NCI-H2227 (cell line): ENCODE data around the gene TRIM37.
"Not testable (repeated sequence)": the region's sequence is repeated elsewhere in the genome, so short reads cannot be mapped to it uniquely, and the experiment has no call there.

ENCODE experiments used
- DNase-seq: peaks from one replicate; lab custom pipeline; 2025; ENCODE audit not compliant: unreplicated experiment; lab: John Stamatoyannopoulos, UW

Gene TRIM37

DNA sequence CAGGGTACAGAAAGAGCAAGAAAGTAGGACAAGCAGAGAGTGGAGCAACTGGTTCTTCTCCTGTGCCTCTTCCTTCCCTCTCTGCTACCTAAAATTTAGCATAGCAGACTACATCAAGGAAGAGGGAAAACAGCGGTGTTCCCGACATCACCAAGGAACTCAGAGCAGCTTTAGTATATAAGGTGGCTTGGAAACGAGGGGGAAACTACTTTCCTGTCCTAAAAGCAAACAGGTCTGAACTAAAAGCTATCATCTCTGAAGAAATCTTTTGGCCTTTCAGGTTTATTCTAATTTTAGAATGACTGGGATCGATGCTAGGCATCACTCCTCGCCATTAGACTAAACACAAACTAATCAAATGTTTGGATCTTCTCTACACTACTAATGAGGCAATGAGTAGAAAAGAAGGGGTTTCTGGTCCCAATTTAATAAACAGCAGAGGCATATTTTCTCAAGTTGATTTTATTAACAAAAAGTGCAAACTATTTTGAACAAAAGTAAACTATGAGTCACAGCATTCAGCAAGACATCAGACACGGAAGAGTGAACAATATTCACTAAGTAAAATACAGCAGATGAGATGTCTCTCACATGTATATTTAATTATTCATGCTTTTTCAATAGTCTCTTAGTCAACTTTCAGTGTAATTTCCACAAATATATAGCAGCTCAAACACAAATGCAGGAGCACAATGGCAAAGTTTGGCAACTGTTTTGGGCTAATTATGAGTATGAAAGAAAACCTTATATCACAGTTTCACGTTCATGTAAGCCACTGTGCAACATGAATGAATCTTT lies 108.7 kb downstream of the TRIM37 start:
- no peak for DNase-seq

DNA sequence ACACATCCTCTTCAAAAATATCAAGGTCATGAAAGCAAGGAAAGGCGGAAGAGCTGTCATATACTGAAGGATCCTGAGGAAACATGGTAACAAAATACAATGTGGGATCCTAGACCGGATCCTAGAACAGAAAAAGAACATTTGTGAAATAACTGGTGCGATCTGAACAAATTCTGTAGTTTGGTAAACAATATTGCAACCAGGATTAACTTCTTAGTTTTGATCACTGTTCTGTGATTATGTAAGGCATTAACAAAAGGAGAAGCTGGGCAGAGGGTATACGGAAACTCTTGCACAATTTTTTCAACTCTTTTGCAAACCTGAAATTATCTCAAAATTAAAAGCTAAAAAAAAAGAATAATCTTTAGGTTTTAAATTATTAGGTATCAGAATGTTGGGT lies 109.7 kb downstream of the TRIM37 start:
- no peak for DNase-seq

DNA sequence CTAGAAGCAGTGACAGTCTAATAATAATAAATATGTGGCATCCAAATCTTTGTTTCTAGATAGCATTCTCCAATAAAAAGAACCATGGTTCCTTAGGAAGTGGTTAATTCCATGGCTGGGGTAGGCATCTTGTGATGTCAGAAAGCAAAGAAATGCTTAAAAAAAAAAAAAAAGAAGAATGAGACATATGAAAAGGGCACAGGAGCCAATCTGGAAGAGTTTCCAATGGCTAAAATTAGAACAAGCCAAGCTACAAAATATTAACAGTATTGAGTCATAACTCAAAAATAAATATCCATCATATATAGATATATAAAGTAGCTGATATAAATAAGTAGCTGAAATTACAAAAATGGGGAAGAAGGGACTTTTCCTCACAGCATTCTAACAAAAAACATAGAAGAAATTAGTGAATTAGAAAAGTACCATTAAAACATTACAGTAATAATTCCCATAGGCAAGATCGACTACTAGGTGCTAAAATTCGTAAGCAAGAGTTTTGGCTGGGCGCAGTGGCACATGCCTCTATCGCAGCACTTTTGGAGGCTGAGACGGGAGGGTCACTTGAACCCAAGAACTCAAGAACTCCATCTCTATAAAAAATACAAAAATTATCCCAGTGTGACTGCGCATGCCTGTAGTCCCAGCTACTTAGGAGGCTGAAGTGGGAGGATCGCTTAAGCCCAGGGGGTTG lies 111.3 kb downstream of the TRIM37 start:
- DNase-seq, result no peak

DNA sequence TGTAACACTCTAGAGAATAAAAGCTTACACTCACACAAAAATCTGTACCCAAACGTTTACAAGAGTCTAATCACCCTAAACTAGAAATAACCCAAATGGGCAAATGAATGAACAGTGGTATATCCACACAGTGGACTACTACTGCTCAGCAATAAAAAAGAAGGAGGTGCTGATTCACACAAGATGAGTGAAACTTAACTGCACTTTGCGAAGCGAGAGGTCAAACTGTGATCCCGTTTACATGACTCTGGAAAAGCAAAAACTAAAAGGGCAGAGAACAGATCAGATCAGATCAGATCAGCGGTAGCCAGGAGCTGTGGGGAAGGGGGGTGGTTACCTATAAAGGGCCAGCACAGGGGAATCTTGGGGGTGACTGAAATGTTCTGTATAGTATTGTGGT lies 113.4 kb downstream of the TRIM37 start:
- DNase-seq, result no peak

DNA sequence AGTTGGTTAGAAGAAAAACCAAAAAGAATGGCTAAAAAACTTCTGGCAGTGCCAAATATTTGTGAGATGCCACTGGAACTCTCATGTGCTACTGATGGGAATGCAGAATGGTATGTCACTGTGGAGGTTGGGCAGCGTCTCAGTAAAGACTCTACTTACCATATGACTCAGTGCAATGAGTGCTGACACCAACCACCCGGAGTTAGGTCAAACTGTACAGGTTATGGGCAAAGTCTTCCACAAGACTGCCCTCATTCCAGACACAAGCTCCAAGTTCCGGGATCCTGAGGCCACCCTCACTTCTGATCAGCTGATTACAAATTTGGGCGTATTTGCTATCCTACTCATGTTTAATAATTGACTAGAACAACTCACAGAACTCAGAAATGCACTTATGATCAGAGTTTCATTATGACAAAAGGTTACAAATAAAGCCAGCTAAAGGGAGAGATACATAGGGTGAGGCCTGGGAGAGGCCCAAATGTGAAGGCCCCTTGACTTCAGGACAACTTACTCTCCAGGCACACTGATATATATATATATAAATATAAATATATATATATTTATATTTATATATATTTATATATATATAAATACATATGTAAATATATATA lies 114.9 kb downstream of the TRIM37 start:
- DNase-seq, result no peak

DNA sequence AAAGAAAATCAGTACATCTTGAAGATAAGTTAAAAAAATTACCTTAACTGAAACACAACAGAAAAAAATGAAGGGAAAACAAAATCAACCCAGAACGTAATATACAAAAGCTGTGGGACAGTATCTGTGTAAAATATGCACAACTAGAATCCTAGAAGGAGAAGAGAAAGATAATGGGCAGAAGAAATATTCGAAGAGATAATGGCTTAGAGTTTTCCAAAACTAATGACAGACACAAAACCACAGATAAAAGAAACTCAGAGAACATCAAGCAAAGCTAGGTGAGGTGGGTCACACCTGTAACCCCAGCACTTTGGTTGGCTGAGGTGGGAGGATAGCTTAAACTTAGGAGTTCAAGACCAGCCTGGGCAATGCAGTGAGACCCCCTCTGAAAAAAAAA lies 117.1 kb downstream of the TRIM37 start:
- no peak for DNase-seq

DNA sequence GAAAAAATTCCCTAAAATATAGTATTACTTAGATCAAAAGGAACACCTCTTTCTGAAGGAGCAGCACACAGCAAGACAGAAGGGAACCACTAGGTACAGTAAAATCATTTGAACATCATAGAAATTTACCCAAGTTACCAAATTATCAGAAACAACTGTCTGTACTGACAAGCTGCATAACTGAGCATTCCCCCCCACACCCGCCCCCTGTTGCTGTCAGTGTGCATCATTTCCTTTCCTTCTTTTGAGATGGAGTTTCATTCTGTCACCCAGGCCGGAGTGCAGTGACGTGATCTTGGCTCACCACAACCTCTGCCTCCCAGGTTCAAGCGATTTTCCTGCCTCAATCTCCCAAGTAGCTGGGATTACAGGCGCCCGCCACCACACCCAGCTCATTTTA lies 120.7 kb downstream of the TRIM37 start:
- DNase-seq, result no peak

DNA sequence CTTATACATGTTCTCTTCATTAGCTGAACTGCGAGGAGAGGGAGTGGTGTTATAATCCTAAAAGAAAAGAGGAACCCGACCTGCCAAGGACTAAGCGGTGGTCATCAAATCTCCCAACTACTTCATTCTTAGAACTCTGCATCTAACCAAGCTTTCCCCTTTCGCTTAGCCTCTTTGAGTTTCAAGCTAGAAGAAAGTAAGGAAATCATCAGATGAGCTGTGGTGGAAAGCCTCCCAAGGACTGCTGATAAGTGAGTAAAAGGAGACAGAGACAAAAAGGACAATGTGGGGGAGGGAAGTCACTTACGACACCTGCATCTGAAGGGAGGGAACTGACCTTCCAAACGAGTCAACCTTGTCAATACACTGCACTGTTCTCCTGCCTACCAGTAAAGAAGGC lies 121.3 kb downstream of the TRIM37 start:
- DNase-seq, result no peak

DNA sequence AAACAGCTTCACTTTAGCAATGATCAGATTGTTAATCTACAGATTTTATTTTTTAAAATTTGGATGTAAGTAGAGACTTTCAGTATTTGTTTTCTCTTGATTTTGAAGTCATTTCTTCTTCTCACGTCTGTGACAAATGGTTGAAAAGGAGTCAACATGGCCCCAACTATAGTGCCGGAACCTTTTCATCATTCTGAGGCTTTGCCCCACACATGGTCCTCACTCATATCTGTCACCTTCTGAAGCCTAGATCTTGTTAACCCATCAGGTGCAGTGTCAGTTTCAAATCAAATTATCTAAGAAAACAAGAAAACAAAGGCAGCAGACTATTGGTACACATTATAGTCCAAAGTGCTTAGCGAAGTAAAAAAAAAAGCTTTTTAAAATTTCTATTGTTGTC lies 124.1 kb downstream of the TRIM37 start:
- DNase-seq, result no peak

DNA sequence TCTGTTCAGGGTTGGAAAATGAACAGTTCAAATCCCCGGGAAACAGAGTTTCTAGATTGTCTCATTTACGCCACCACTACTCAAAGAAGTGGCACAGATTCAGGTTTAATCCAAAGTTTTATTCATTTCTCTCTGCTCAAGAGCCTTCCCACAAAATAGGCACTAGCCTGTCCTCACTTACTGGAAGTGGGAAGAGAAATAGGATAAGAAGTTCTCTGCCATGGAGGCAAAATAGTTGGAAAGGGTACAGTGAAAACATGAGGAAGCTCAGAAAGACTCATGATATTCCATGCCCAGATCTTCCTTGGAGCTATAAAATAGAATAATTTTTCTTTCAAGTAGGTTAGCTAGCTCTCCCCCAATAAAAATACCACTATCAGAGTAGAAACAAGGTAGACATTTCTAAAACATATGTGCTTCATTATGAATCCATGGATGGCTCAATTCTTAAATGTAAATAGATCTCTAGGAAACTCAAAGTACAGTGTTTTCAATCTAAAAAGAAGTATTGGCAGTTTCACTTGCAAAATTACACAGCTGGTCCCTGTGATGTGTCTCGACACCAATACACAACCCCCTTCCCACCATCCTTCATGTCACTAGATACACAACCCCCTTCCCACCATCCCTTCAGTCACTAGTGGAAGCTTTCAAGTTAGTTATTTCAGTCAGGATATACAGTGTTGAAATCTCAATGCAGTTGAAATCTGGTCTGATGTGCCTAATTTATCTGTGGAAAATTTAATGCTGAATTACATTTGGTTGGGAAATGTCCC lies 125.8 kb downstream of the TRIM37 start:
- no peak for DNase-seq

DNA sequence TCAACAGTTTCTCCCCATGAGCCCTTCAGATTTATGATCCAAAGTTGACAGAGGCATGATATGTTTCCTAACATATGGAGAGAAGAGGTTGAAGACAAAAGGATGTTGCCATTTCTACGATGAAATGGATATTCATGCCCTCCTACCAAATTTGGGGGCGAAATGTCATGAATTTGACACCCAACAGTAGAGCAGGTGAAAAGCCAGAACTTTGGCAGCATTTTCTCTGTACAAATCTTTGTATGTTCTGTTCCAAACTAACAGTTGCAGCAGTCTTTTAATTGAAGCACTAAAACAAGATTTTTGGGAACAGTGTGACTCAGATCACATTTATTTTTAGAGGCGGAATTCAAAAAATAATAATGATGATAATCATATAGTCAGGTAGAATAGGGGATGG lies 130.1 kb downstream of the TRIM37 start:
- no peak for DNase-seq

DNA sequence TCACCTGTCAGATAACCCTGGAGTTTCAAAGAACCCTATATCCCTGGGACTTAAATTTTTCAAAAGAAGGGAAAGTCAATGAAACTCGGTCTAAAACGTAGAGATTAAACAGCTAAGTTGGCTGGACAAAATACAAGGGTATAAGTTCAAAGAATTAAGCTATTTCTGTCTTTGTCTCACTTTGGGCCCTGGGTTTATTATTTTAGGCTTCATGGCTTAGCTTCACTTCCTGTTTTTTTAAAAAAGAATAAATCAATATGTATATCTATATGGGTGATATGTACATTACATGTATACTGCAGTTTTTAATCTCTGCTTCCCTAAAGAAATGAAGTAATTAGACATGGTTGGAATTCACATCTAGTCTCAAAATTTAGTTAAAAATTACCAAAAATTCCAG lies 132.3 kb downstream of the TRIM37 start:
- no peak for DNase-seq

DNA sequence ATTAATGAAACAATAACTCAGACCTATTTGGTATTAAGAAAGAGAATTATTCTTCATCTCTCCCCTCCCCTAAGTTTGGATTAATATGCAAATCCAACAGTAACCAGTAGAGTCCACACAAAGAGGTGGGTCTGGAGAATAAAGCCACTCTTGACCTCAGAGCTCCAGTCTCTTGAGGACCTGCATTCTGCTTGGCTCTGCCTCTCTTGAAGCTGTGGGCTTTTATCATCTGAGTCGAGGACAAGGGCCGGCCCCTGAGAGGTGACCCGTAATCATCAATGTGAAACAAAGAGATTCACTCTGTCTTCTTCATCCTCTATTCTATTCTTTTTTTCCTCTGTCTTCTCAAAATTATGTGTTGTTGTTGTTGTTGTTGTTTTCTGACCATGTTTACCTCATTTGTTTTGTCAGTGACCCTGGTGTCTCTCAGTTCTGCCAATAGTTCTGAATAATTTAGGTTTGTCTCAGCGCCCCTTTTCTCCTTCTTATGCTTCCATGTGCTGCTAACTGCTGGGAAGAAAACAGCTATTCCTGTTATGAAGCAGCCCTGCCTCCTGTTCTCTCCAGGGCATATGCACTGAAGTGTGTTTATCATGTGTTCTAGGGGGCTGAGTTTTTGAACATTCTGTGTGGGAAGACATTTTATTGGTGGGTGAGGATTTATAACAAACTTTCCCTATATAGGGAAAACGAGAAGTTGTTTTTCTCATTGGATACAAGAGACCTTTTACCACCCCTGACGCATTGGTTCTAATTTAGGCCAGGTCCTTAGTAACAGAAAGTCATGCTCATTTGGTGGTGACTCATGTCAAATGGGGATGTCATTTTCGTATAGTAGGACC lies 135.8 kb downstream of the TRIM37 start:
- peak; percentile 47 for DNase-seq

DNA sequence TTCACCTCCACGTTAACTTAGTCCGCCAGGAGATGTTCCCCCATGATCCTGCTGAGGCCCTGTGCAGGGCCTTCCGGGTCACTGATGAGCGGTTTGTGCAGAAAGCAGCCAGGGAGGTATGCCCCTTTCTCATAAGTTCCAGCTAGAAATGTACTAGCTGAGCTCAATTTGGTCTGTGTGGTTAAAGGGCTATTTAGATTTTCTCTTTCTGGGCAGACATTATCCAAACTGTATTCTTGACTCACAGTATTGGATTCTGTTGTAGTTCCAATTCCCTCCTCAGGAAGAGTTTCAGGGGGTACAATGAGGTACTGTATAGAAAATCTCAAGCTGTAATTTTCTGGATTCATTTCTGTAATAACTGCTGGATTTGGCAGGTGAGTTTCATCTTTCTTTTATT lies 137.1 kb downstream of the TRIM37 start:
- peak; percentile 71 for DNase-seq

DNA sequence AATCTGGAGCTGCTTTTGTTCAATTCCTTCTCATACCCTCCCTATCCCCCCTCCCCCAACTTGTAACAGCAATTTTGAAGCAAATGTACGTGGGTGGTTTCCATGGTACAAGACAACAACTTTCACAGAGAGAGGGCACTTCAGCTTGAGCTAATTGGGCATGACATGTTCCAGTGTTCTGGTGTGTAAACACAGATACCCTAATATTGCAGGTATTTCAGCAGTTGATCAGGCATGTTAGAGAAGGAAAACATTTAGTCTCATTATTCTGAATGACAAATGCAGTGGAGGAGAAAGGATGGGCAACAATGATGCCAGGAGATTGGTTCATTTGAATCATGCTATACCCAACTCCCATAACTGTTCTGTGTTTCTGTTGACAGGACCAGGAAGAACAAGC lies 137.5 kb downstream of the TRIM37 start:
- DNase-seq, result peak; percentile 88

DNA sequence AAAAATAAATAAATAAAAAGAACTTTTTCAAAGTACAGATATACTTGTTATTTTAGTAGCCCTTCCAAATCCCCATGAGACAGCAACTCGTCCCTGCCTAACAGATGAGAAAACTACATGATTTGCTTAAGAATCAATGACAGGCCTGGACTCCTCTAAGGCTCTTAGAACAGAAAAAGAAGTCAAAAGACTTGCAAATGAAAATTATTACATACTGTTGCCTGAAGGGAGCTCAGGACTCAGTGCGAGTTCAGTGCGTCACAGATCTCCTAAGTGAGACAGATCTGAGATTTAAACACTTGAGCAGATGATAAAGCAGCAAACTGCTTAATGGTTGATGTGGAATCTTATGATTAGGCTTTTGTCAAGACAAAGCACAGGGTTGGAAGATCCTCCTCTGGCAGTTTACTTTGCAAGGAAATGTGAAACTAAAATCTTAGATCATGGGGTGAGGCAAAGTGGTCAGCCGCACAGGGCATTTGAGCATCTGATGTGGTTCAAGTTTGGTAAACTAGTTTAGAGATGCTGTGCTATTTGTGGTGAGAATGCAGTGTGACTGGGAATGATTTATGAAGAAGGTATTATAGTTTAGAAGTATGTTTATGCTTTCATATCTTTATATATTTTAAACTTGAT lies 138.1 kb downstream of the TRIM37 start:
- DNase-seq, result peak; percentile 74

DNA sequence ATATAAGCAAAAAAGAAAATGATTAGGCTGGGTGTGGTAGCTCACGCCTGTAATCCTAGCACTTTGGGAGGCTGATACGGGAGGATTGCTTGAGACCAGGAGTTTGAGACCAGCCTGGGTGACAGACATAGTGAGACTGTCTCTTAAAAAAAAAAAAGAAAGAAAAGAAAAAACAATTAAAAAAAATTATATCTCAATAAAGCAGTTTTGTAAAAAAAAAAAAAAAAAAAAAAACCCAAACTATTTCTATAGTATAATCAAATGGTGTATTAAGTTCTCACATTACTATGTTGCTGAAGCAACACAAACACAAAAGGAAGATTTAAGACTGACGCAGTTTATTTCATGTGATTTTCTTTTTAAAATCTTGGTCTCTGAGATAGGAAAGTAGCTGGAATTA lies 140.5 kb downstream of the TRIM37 start:
- DNase-seq, result no peak

DNA sequence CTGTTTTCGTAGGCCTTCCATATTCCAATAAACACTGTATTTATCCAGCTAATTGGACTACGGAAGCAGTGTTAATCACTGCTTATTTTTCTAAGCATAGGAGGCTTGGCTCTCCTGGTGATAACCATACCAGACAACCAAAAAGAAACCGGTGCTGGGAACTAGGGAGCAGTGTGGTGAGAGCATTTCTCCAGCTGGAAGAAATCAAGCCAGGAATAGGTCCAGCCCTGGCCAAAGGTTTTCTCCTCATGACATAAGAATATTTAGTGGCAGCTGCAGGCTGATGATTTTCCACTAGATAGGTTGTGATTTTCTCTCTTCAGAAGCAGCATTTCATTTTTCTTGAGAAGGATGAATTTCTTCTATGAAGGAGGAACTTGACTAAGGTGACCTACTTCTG lies 141.5 kb downstream of the TRIM37 start:
- DNase-seq, result peak; percentile 39

DNA sequence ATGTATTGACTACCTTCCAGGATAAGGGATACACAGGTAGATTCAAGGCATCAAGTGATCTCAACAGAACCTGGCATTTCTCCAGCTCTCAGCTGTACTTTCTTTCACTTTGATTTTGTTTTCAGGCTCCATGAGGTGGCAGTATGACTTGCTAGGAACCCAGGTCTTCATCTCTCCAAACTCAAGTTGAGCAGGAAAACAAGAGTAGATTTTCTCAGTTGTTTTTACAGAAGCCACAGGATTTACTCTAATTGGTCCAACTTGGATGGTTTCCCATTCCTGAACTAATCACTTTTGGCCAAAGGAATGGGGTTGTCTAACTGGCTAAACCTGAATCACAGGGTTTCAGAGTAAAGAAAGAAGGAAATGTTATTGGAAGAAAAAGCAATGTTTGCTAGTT lies 146.6 kb downstream of the TRIM37 start:
- no peak for DNase-seq

DNA sequence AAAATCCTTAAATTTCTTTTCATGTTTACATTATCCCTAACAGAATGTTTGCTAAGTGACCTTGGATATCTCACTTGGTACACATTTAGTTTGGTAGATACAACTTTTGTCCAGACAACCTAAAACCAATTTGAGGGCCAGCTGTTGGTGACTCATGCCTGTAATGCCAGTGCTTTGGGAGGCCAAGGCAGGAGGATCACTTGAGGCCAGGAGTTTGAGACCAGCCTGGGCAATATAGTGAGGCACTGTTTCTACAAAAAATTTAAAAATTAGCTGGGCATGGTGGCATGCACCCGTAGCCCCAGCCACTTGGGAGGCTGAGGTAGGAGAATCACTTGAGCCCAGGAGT lies 149.0 kb downstream of the TRIM37 start:
- DNase-seq, result not testable (repeated sequence)
